BE2C (cell line): ENCODE results near the gene CELA3B.

ENCODE experiments used
- DNase-seq: peaks from one replicate; pipeline ENCODE4 v3.0.0-alpha.2; 2020
- H3K27me3 ChIP-seq: fragments of 250-450 bp; sonication (Bioruptor Pico); 2 replicates; pipeline ENCODE4 v1.5.1; 2020; ENCODE audit warnings: mild to moderate bottlenecking
- H3K36me3 ChIP-seq: fragments of 250-450 bp; sonication (Bioruptor Pico); 2 replicates; pipeline ENCODE4 v1.5.1; 2020; ENCODE audit warnings: mild to moderate bottlenecking
- H3K4me1 ChIP-seq: fragments of 250-450 bp; sonication (Bioruptor Pico); 2 replicates; pipeline ENCODE4 v1.5.1; 2020
- H3K4me3 ChIP-seq: 2 replicates; pipeline ENCODE4 v1.5.1; 2011; ENCODE audit warnings: low read depth, low read length
- H3K9me3 ChIP-seq: fragments of 250-450 bp; sonication (Bioruptor Pico); 2 replicates; pipeline ENCODE4 v1.5.1; 2020
- TF ChIP-seq, protein P1 (sequence below): IDR thresholded peaks from 2 replicates; pipeline ENCODE4 v1.5.1; 2012; ENCODE audit warnings: mild to moderate bottlenecking, low read depth, low read length

CELA3B gene

DNA sequence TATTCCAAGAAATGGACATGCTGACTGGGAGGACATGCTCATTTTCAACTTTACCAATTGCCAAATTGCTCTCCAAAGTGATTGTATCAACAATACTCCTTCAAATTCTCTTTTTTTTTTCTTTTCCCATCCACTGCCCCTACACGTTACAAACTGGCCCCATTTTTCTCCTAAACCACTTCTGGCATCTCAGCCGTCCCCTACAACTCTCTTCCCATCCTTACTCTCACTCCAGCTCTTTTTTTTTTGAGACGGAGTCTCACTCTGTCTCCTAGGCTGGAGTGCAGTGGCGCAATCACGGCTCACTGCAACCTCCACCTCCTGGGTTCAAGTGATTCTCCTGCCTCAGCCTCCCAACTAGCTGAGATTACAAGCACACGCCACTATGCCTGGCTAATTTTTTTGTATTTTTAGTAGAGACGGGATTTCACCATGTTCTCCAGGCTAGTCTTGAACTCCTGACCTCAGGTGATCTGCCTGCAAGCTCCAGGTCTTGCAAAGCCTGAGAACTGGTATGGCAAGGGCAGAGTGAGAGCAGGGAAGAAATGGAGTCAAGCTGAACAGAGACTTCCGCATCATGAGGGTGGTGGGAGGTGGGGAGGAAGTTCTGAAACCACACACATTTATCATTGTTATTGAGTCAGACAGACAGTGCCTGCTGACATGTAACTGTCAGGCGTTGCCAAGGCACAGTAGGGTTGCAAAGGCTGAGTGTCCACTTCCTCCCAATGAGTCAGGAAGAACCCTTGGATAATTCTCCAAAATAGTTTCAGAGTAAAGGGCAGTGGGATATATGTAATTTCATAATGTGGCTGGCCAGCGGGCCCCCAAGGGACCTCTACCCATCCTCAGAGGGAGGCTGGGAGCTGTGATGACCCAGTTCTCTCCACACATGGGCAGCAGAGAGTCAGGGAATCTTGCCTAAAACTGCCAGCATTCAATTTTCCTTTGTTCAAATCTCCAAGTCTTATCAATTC, 42.0 kb downstream of the CELA3B start:
- H3K27me3 ChIP-seq: no peaks in the 10 kb centered on the region
- H3K36me3 ChIP-seq: no peaks in the 10 kb centered on the region
- TF ChIP-seq, protein P1, sequence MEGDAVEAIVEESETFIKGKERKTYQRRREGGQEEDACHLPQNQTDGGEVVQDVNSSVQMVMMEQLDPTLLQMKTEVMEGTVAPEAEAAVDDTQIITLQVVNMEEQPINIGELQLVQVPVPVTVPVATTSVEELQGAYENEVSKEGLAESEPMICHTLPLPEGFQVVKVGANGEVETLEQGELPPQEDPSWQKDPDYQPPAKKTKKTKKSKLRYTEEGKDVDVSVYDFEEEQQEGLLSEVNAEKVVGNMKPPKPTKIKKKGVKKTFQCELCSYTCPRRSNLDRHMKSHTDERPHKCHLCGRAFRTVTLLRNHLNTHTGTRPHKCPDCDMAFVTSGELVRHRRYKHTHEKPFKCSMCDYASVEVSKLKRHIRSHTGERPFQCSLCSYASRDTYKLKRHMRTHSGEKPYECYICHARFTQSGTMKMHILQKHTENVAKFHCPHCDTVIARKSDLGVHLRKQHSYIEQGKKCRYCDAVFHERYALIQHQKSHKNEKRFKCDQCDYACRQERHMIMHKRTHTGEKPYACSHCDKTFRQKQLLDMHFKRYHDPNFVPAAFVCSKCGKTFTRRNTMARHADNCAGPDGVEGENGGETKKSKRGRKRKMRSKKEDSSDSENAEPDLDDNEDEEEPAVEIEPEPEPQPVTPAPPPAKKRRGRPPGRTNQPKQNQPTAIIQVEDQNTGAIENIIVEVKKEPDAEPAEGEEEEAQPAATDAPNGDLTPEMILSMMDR: peak; percentile 41
- DNase-seq: peak; percentile 17
- no peaks in the 10 kb centered on the region for H3K9me3 ChIP-seq
- H3K4me3 ChIP-seq: no peak overlapping the region
- no peaks in the 10 kb centered on the region for H3K4me1 ChIP-seq

DNA sequence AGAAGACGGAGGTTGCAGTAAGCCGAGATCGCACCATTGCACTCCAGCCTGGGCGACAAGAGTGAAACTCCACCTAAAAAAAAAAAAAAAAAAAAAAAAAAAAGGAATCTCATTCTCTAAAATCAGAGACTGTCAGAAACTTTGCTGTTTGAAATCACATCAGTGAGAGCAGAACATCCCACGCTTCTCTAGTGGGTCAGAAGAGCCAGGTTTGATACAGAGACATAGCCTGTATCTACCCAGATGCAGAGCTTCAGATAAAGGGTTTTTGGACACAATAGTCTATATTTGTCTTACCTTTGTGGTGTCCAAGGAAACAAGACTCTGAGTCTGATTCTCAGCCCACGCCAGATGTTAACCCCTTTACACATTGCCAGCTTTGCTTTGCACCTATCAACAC, 44.2 kb downstream of the CELA3B start:
- no peaks in the 10 kb centered on the region for H3K27me3 ChIP-seq
- H3K36me3 ChIP-seq: no peaks in the 10 kb centered on the region
- DNase-seq: no peak
- no peak overlapping the region for H3K4me3 ChIP-seq
- no peaks in the 10 kb centered on the region for H3K9me3 ChIP-seq
- TF ChIP-seq, protein P1: no peak
- H3K4me1 ChIP-seq: no peaks in the 10 kb centered on the region

DNA sequence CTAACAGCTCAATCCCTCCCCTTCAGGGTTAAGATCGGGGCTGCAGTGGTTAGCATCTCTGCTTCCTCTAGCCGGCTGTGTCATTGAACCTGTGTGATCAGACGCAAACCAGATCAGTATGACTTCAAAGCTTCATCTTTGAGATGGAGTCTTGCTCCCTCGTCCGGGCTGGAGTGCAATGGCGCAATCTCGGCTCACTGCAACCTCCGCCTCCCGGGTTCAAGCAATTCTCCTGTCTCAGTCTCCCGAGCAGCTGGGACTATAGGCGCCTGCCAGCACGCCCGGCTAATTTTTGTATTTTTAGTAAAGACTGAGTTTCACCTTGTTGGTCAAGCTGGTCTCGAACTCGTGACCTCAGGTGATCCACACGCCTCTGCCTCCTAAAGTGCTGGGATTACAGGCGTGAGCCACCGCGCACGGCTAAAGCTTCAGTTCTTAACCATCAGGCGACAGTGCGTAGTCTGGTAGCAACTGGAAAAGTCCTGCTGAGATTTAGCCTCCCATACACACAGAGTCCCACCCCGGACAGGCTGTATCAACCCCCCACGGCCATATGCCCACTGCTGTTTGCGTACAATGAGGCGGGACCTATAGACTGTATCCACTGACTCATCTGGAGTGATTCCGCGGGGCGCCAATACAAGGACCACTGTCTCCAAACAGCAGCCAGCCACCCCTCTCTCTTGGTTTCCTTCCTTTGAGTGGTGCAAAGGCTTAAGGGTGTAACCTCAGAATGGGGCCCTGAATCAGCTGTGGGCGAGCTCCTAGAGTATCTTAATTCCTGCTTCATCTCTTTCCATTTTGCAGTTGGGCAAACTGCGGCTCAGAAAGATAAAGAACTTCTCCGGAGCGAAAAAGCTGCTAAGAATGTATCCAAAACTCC, 47.9 kb downstream of the CELA3B start:
- peak; percentile 67 for DNase-seq
- H3K27me3 ChIP-seq: no peaks in the 10 kb centered on the region
- no peaks in the 10 kb centered on the region for H3K9me3 ChIP-seq
- H3K4me3 ChIP-seq: peak overlapping the region; percentile 84
- no peaks in the 10 kb centered on the region for H3K4me1 ChIP-seq
- no peaks in the 10 kb centered on the region for H3K36me3 ChIP-seq
- TF ChIP-seq, protein P1: no peak

DNA sequence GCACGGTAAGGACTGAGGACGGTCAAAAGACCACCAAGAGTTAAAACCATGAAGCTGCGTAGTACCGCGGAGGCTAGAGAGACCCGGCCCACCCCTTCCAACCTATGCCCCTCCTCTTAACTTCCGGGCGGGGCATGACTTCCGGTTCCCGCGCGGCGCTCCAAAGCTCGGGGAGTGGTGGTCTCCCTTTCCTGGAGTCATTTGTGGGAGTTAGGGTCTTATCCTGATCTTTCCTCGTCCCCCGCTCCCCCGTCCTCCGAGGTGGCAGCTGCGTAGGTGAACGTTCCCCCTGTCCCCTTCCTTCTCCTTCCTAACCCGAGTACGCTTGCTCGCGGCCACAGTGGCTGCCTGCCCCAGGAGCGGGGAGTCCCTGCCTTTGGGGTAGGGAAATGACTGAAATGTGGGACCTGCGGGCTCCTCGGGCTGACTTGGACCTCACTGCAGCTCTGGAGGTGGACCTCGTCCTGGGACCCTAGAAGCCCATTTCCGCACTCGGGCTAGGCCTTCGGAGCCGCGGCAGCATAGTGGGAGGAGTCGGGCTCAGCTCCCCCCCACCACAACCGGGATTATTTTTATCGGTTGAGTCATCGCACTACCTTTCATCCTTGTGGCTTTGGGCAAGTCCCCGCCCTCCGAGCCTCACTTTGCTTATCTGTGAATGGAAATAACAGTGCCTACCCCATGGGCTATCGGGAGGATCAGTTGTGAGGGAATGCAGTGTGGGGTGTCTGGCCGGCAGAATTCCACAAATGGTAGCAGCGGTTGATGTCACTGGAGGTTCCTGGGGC, 48.7 kb downstream of the CELA3B start:
- H3K4me1 ChIP-seq: no peaks in the 10 kb centered on the region
- peak overlapping the region; percentile 84 for H3K4me3 ChIP-seq
- no peaks in the 10 kb centered on the region for H3K36me3 ChIP-seq
- no peaks in the 10 kb centered on the region for H3K27me3 ChIP-seq
- TF ChIP-seq, protein P1: no peak
- DNase-seq: peak; percentile 67
- no peaks in the 10 kb centered on the region for H3K9me3 ChIP-seq

DNA sequence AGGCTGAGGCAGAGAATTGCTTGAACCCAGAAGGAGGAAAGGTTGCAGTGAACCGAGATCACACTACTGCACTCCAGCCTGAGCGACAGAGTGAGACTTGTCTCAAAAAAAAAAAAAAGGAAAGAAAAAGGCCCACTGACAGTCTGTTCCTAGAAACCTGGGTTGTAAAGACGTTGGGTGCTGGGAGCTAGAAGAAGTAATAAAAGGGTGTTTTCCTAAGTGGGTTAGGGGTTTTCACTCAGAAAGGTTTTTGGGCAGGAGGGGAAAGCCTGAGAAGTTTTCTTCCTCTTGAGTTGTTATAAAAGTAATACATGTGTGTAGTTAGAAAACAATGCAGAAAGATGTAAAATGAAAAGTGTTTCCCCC, 50.1 kb downstream of the CELA3B start:
- Histone ChIP-seq H3K27me3 (no peaks in the 10 kb centered on the region), H3K4me1 (no peaks in the 10 kb centered on the region), H3K4me3 (no peak overlapping the region), H3K9me3 (no peaks in the 10 kb centered on the region), H3K36me3 (no peaks in the 10 kb centered on the region)
- TF ChIP-seq, protein P1: no peak
- no peak for DNase-seq
